Islet precursor cell (in vitro differentiated cells): Measurements from ENCODE around the gene NID2.

Experiments used
- DNase-seq: peaks from one replicate; pipeline ENCODE4 v3.0.0-alpha.2; 2018

NID2 gene

GRCh38 chr14:52079239-52079959, 10.5 kb upstream of the NID2 start:
- peak; percentile 74 for DNase-seq

GRCh38 chr14:52078721-52079120, 9.9 kb upstream of the NID2 start:
- no peak for DNase-seq

DNA sequence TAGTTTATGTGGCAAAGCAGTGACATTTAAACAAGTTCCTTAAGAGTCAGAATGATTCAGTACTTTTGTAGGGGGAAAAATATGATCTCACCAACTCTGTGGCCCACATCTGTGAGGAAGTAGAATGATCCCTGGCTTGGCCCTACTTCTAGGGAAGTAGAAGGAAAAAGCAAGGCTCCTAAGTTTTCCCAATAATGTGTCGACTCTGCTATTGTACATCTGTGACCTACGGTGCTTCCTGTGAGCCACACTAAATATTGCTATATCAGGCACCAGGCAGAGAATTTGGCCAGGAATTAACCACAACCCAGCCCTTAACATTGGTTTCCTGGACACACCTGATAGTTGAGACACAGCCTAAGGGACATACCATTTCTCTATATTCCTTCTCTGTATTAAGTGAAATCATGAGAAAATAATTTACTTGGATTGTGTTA, 9.3 kb upstream of the NID2 start:
- DNase-seq = no peak

DNA sequence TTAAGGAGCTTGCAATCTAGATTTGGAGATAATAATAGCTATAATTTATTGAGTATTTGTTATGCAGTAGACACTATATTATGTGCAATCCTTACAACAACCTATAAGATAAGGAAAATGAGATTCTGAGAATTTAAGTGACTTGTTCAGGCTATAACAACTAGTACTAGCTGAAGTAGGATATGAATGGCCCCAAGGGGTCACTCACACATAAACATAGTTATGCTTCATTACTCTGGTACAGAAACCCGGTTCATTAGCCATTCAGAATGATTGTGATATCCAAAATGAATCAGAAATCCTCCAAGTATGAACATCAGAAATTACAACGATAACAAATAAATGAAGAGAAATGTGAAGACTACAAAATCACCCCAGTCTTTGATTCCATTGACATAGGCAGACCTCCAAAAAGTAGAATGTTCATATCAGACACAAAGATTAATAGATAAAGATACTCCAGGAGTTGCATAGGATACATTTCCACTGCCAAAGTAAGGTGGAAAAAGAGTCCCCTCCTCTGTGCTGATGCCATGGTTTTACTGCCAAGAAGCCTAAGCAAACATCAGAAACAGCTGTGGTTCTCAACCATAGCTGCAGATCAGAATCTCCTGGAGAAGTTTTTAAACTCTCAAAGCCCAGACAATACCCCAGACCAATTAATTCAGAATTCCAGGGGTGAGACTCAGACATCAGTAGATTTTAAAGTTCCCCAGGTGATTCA, 8.6 kb upstream of the NID2 start:
- peak; percentile 22 for DNase-seq

DNA sequence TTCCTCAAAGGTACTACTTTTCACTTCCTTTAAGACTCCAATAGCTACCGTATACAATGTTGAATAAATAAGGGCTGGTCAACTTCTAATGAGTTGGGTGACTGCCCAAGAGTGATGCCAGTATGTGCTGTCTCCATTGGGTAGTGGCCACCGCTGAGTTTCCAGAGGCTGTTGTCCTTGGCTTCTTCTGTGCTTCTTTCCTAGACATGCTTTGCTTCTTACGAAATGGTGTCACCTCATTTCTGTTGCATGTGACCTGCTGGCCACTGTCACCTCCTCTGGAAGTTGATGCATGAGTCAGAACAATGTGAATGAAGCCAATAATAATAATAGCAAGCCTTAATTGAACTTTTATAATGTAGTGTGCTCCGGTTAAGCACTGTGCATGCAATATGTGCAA, 7.5 kb upstream of the NID2 start:
- DNase-seq = no peak

DNA sequence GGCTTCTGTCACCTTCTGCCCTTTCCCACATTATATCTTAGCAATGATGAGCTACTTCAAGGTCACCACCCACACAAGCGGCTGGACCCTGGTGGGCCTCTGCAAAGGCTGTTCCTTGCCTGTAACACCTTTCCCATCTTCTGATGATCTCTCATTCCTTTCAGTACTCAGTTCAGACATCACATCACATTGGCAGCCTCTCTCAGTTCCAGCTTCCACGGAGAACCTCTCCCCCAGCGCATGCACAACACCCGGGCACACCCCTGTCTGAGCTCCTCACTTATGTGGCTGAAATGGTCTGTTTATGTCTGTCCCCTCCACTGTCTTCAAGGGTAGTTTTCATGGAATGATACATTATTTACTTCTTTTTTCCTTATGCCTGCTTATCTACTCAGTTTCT, 6.5 kb upstream of the NID2 start:
- DNase-seq = peak; percentile 24

- no peak for DNase-seq
Measured at GRCh38 chr14:52073251-52073650, 4.4 kb upstream of the NID2 start.

DNA sequence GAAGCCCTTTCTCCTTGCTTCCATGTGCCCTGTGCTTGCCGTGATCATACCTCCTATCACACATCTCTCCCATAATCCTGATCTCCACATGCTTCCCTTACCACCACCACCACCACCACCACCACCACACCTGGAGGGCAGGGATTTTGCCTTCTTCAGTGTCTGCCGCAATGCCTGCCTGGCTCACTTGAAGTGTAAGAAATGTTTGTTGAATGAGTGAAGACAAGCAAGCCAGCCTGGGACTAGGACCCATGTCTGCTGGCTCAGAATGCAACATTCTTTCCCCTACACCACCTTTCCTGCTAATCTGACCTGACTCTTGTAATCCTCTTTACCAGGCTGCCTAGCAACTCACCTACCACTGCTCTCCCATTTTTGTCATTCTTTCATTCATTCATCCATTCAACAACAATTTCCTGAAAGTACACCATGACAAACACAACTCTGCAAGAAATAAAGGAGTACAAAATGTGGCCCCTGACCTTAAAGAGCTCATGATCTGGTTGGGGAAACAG, 3.5 kb upstream of the NID2 start:
- peak; percentile 40 for DNase-seq

DNA sequence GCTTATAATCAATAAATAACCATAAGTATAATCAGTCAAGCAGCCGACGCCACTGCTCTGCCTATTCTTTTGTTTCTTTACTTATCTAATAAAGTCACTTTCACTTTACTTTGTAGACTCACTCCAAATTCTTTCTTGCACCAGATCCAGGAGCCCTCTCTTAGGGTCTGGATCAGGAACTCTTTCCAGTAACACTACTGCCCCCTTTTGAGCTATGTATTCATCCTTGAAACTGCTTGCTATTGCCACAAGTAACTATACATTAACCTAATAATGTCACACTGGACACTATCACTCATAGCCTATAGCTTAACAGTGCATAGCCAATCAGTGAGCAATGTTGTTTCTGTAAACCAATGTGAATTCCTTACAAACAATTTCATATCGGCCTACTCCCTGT, 2.8 kb upstream of the NID2 start:
- peak; percentile 50 for DNase-seq

GRCh38 chr14:52070051-52070431, 1.2 kb upstream of the NID2 start:
- DNase-seq = no peak

DNA sequence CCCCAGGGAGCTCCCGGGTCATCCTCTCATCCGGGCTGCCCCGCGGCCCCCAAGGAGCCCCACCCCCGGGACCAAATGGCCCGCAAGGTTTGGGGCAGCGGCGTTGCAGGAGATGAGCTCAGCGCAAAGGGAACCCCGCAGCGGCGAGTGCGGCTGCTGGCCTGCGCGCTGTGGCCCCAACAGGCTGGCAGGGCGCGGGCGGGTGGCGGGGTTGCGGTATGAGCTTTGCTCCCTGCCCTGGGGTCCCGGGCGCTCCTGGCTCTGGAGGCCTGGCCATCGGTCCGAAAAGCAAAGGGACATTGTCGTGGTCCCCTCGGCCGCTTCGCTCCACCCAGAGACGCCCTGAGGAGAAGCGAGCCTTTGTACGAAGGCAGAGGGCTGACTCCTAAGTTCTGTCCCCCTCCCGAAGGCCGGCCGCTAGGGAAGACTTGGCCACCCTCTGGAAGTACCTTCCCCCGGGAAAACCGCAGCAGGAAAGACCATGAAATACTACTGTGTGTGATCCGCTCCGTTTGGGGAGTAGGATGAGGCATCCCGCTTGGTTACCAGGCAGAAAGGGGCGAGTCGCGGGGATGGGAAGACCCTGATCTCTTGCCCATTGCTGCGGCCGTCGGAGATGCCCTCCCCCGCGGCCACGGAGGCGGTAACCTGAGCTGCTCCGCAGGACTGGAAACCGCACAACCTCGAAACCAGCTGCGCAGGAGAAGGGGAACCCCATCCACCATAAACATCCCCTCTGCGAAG, 620 bp upstream of the NID2 start:
- peak; percentile 73 for DNase-seq

DNA sequence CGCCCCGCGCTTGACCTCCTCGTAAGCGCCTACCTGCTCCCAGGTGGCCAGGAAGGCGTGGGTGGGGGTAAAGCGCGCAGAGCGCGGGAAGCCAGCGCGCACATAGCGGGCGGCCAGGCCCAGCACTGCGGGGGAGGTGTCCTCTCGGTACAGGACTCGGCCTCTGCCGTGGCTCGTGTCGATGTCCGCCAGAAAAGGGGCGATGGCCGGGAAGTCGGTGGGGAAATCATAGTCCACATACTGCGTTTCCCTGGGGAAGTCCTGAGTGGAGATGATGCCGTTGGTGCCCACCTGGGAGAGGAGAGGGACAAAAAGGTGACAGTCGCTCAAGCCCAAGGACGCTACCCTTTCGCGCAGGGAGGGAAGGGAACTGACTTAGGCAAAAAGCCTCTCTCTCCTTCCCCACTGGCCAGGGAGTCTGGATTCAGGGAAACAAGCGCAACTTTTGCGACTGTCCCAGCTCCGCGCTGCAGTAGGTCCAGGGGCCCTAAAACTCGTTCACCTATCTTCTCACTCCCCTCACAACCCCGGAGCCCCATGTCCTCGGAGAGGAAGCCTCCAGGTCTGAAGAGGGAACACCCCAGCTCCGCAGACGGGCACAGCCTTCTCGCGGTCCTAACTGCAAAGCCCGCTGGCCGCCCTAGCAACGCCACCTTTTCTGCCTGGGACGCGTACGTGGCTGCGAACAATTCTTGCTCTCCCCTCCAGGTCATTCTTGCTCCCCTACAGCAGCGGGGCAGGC, 815 bp downstream of the NID2 start:
- peak; percentile 67 for DNase-seq

- DNase-seq = peak; percentile 22
Measured at GRCh38 chr14:52064174-52064573, 4.7 kb downstream of the NID2 start.

- DNase-seq = peak; percentile 97
Measured at GRCh38 chr14:52063052-52063462, 5.8 kb downstream of the NID2 start.

DNA sequence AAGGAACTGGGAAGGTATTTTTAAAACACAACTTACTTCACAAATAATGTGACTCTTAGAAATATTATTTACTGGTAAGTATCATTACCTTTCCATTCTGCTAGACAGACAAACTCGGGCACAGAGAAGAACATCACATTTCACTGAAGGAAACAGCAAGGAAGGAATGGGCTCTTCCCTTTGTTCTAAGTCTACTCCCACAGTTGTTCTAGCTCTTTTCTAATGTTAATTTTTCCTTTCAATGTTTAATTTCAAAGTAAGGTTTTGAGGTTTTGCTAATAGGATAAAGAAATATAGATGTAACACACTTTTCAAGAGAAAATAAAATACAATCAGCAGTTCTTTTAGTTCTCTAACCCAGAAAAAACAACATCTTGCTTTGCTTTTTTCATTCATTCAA, 7.0 kb downstream of the NID2 start:
- no peak for DNase-seq

- peak; percentile 48 for DNase-seq
Measured at GRCh38 chr14:52061390-52061789, 7.5 kb downstream of the NID2 start.

- peak; percentile 28 for DNase-seq
Measured at GRCh38 chr14:52060080-52060479, 8.8 kb downstream of the NID2 start.

GRCh38 chr14:52059649-52060048, 9.2 kb downstream of the NID2 start:
- no peak for DNase-seq

DNA sequence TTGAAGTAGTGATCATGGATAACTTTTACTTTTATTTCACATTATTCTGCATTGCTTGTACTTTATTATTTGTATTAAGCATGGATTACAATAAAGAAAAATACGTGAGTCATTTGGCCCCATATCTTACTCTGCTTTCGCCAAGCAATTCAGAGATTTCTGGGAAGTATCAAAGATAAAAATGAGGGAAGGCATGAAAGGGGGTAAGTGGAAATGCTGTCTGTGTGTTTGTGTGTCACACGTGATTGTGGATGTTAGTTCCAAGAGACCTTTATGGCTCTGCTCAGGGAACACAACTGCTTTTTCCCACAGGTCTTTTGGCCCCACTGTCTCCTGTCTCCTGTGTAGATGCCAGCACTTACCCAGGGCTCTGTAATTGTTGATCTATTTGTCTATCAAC, 10.5 kb downstream of the NID2 start:
- peak; percentile 29 for DNase-seq

- no peak for DNase-seq
Measured at GRCh38 chr14:52055167-52055566, 13.7 kb downstream of the NID2 start.

GRCh38 chr14:52054678-52055077, 14.2 kb downstream of the NID2 start:
- no peak for DNase-seq

DNA sequence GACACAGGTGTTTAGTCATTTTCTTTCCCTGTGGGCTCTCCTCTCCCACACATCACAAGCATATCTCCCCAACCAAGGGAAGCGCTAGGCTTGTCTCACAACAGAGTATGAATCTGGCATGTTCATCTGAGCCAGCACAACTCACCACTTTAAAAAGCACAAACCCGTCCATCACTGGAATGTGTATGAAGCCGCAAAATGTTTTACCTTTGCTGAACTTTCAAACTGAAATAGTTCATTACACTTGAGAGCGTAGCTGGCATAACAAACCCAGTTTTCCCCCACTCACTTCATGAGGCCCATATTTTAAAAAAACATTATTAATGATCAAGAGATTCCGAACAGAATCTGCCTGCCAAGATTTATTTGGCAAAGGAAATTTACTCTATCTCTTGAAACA, 15.8 kb downstream of the NID2 start:
- no peak for DNase-seq
